Ishikawa (cell line): ENCODE data around the gene ZCCHC24.

Source experiments
- CEBPB ChIP-seq: IDR thresholded peaks from 2 replicates; pipeline ENCODE4 v1.6.1; 2012
- CREB1 ChIP-seq: IDR thresholded peaks from 2 replicates; pipeline ENCODE4 v1.6.1; 2012; ENCODE audit warnings: low read depth
- EGR1 ChIP-seq: IDR thresholded peaks from 2 replicates; pipeline ENCODE4 v1.6.1; 2012
- EP300 ChIP-seq: IDR thresholded peaks from 2 replicates; pipeline ENCODE4 v1.6.1; 2012; ENCODE audit warnings: borderline replicate concordance
- FOXM1 ChIP-seq: IDR thresholded peaks from 2 replicates; pipeline ENCODE4 v1.6.1; 2012; ENCODE audit warnings: low read depth, borderline replicate concordance
- MAX ChIP-seq: IDR thresholded peaks from 2 replicates; pipeline ENCODE4 v1.6.1; 2012
- NFIC ChIP-seq: IDR thresholded peaks from 2 replicates; pipeline ENCODE4 v1.6.1; 2012
- RAD21 ChIP-seq: IDR thresholded peaks from 2 replicates; pipeline ENCODE4 v1.6.1; 2012; ENCODE audit warnings: low read depth
- REST ChIP-seq: IDR thresholded peaks from 2 replicates; pipeline ENCODE4 v1.6.1; 2012; ENCODE audit warnings: low read depth, mild to moderate bottlenecking
- TAF1 ChIP-seq: IDR thresholded peaks from 2 replicates; pipeline ENCODE4 v1.6.1; 2012; ENCODE audit warnings: low read depth, mild to moderate bottlenecking
- TCF12 ChIP-seq: IDR thresholded peaks from 2 replicates; pipeline ENCODE4 v1.6.1; 2012; ENCODE audit warnings: low read depth
- TEAD4 ChIP-seq: IDR thresholded peaks from 2 replicates; pipeline ENCODE4 v1.6.1; 2012
- USF1 ChIP-seq: IDR thresholded peaks from 2 replicates; pipeline ENCODE4 v1.6.1; 2012
- YY1 ChIP-seq: IDR thresholded peaks from 2 replicates; pipeline ENCODE4 v1.6.1; 2012; ENCODE audit warnings: low read depth
- ZBTB7A ChIP-seq: IDR thresholded peaks from 2 replicates; pipeline ENCODE4 v1.6.1; 2012; ENCODE audit warnings: low read depth

ZCCHC24 gene

GRCh38 chr10:79445161-79445976 is at the start of gene ZCCHC24:
Gene ZCCHC24 (minus strand): TSS chr10:79445624. CDS start chr10:79445440, 184 bp downstream.
- TF ChIP-seq EGR1 (peak; percentile 83), TEAD4 (0 out of 2 replicates have a peak, but pooled peaks have one; percentile 13), ZBTB7A (peak; percentile 20), MAX (peak; percentile 86), TAF1 (peak; percentile 42; the same call in 1 of the 2 replicates), CEBPB (no peak), RAD21 (no peak), CREB1 (0 out of 2 replicates have a peak, but pooled peaks have one; percentile 21), YY1 (0 out of 2 replicates have a peak, but pooled peaks have one; percentile 37), NFIC (no peak; the same call in 1 of the 2 replicates)

GRCh38 chr10:79493806-79494205 is 48.4 kb upstream of the ZCCHC24 start:
- no peak for TF ChIP-seq NFIC
- no peak for TF ChIP-seq CEBPB
- no peak for TF ChIP-seq CREB1
- no peak for TF ChIP-seq TAF1
- no peak for TF ChIP-seq MAX
- TF ChIP-seq FOXM1: no peak
- no peak for TF ChIP-seq YY1
- no peak for TF ChIP-seq USF1
- TF ChIP-seq EGR1: no peak
- no peak for TF ChIP-seq TEAD4
- TF ChIP-seq TCF12: no peak
- no peak for TF ChIP-seq ZBTB7A
- no peak for TF ChIP-seq RAD21
- no peak for TF ChIP-seq REST
- no peak for TF ChIP-seq EP300

- no peak for TF ChIP-seq CREB1
- no peak for TF ChIP-seq FOXM1
- no peak for TF ChIP-seq EGR1
- TF ChIP-seq YY1: no peak
- no peak for TF ChIP-seq TAF1
- no peak for TF ChIP-seq CEBPB
- TF ChIP-seq TCF12: no peak
- no peak for TF ChIP-seq TEAD4
- no peak for TF ChIP-seq EP300
- no peak for TF ChIP-seq NFIC
- no peak for TF ChIP-seq MAX
- TF ChIP-seq REST: no peak
- no peak for TF ChIP-seq ZBTB7A
- TF ChIP-seq USF1: no peak
- no peak for TF ChIP-seq RAD21
These were observed 47.4 kb upstream of the ZCCHC24 start for GRCh38 chr10:79492839-79493238.

- TF ChIP-seq TCF12 (no peak), USF1 (no peak), FOXM1 (no peak), TEAD4 (no peak), MAX (no peak), NFIC (no peak), REST (no peak), RAD21 (no peak), TAF1 (no peak), EP300 (no peak), CREB1 (no peak), EGR1 (no peak), YY1 (no peak), ZBTB7A (no peak), CEBPB (no peak)
These were observed 46.8 kb upstream of the ZCCHC24 start for GRCh38 chr10:79492256-79492655.
